Cardiac atrium fibroblast (primary cell): ENCODE data around the gene SLC13A2. TPM values are rescaled to one million over a fixed set of nuclear protein-coding genes. Genes with fewer than 3 reads are reported as not detected.

Experiments used
- total RNA-seq: library from RNA; depleted of rRNA; stranded (reverse); fragments of >200 nt; gene quantifications from 2 replicates; pipeline ENCODE4 v1.2.3, GENCODE V29; 2015

Gene SLC13A2
- not detected in 2 replicates for total RNA-seq

GRCh38 chr17:28473542-28473941, at the start of gene SLC13A2:
Gene SLC13A2, plus strand, starts transcription at chr17:28473644. Its CDS starts 69 bp downstream, at chr17:28473713.

GRCh38 chr17:28505986-28506665, 32.7 kb downstream of the SLC13A2 start, which contains the start of gene FOXN1:
Gene FOXN1, plus strand, starts transcription at chr17:28506348. Its CDS starts 17,622 bp downstream, at chr17:28523970.

Other genes starting within 250 kb of the SLC13A2 start
- gene TMEM97, start 154.4 kb upstream of the SLC13A2 start, total RNA-seq, result 15.0 and 18.5 TPM in 2 replicates
- 52.5 and 61.9 TPM in 2 replicates for gene IFT20, start 138.2 kb upstream of the SLC13A2 start, total RNA-seq
- 35.2 and 42.8 TPM in 2 replicates for gene TNFAIP1, start 137.9 kb upstream of the SLC13A2 start, total RNA-seq
- gene POLDIP2, start 116.1 kb upstream of the SLC13A2 start, total RNA-seq, result 72.9 and 83.3 TPM in 2 replicates
- not detected in 2 replicates for gene SEBOX, start 108.4 kb upstream of the SLC13A2 start, total RNA-seq
- gene VTN, start 103.3 kb upstream of the SLC13A2 start, total RNA-seq, result 8.1 and 52.8 TPM in 2 replicates
- 5.2 and 11.2 TPM in 2 replicates for gene SARM1, start 102.0 kb upstream of the SLC13A2 start, total RNA-seq
- gene SLC46A1, start 67.4 kb upstream of the SLC13A2 start, total RNA-seq, result 6.3 and 13.4 TPM in 2 replicates
- gene FOXN1, start 32.7 kb downstream of the SLC13A2 start, total RNA-seq, result not detected in 2 replicates
- gene UNC119, start 79.0 kb downstream of the SLC13A2 start, total RNA-seq, result 33.5 and 43.7 TPM in 2 replicates
- 82.3 and 154 TPM in 2 replicates for gene PIGS, start 97.9 kb downstream of the SLC13A2 start, total RNA-seq
- gene ALDOC, start 103.3 kb downstream of the SLC13A2 start, total RNA-seq, result 213 and 230 TPM in 2 replicates
- 7.2 and 9.1 TPM in 2 replicates for gene SPAG5, start 125.4 kb downstream of the SLC13A2 start, total RNA-seq
- gene RSKR, start 140.5 kb downstream of the SLC13A2 start, total RNA-seq, result 0.81 and 6.0 TPM in 2 replicates
- 71.1 and 102 TPM in 2 replicates for gene BLTP2, start 171.5 kb downstream of the SLC13A2 start, total RNA-seq
- 42.1 and 66.3 TPM in 2 replicates for gene SDF2, start 188.3 kb downstream of the SLC13A2 start, total RNA-seq
- gene SUPT6H, start 188.6 kb downstream of the SLC13A2 start, total RNA-seq, result 32.0 and 40.7 TPM in 2 replicates
- under 0.01 TPM in 1 of 2 replicates, not detected in the other for gene PROCA1, start 238.2 kb downstream of the SLC13A2 start, total RNA-seq
- 266 and 343 TPM in 2 replicates for gene RAB34, start 244.2 kb downstream of the SLC13A2 start, total RNA-seq
- gene RPL23A, start 246.3 kb downstream of the SLC13A2 start, total RNA-seq, result 623 and 755 TPM in 2 replicates